Measurements from ENCODE around the gene CFAP99. TPM values are rescaled to one million over a fixed set of nuclear protein-coding genes. Genes with fewer than 3 reads are reported as not detected.
A peak's percentile ranks its signal among the peaks of the same experiment; 100 is the strongest.

The CFAP99 gene
- total RNA-seq, 2 donors from 2014 or later: not detected

- 69 to 71% methylated on average over 16 to 17 of the region's 17 CpGs for WGBS, 2 experiments (ENCODE audit: insufficient coverage in 1 of 2, insufficient read length in 1 of 2)
- Mint-ChIP-seq H3K9me3 (no peaks in the 10 kb centered on the region), H3K27ac (no peak overlapping the region), H3K4me3 (peak overlapping the region; percentile 47), H3K27me3 (ENCODE audit: insufficient read depth) (peaks cover 72% of the 10 kb centered on the region), H3K4me1 (peaks cover 31% of the 10 kb centered on the region), H3K36me3 (ENCODE audit: low read depth) (no peaks in the 10 kb centered on the region)
- TF ChIP-seq CTCF (conservative IDR thresholded peaks at IDR 0.05): no peak
- no peaks in the 10 kb centered on the region for H3K36me3 ChIP-seq (ENCODE audit: control insufficient read depth, insufficient read depth, low read length)
- peak; percentile 47 for DNase-seq
- H3K9me3 ChIP-seq (ENCODE audit: control insufficient read depth, low read length): no peaks in the 10 kb centered on the region
- H3K27me3 ChIP-seq (ENCODE audit: control insufficient read depth, insufficient read depth, low read length, poor library complexity, severe bottlenecking): peaks cover 66% of the 10 kb centered on the region
- H3K9ac ChIP-seq (ENCODE audit: extremely low read depth, low read length, poor library complexity, severe bottlenecking): no peak overlapping the region
- H3K4me3 ChIP-seq (ENCODE audit: low read length): peak overlapping the region; percentile 69
- H3K4me1 ChIP-seq (ENCODE audit: control insufficient read depth, insufficient read depth, low read length): peaks cover 5% of the 10 kb centered on the region
- no peak overlapping the region for H3K27ac ChIP-seq (ENCODE audit: low read depth, low read length)
Observed at GRCh38 chr4:2415881-2416563, 2.7 kb upstream of the CFAP99 start.

- Histone ChIP-seq H3K9me3 (ENCODE audit: control insufficient read depth, low read length) (no peaks in the 10 kb centered on the region), H3K36me3 (ENCODE audit: control insufficient read depth, insufficient read depth, low read length) (no peaks in the 10 kb centered on the region), H3K27ac (ENCODE audit: low read depth, low read length) (no peak overlapping the region), H3K9ac (ENCODE audit: extremely low read depth, low read length, poor library complexity, severe bottlenecking) (no peak overlapping the region), H3K27me3 (ENCODE audit: control insufficient read depth, insufficient read depth, low read length, poor library complexity, severe bottlenecking) (peaks cover 73% of the 10 kb centered on the region), H3K4me1 (ENCODE audit: control insufficient read depth, insufficient read depth, low read length) (peaks cover 5% of the 10 kb centered on the region), H3K4me3 (ENCODE audit: low read length) (peak overlapping the region; percentile 69)
- peaks cover 31% of the 10 kb centered on the region for H3K4me1 Mint-ChIP-seq
- H3K36me3 Mint-ChIP-seq (ENCODE audit: low read depth): no peaks in the 10 kb centered on the region
- H3K9me3 Mint-ChIP-seq: no peaks in the 10 kb centered on the region
- 3% methylated on average over 30 to 55 of the region's 55 CpGs for WGBS, 2 experiments (ENCODE audit: insufficient coverage in 1 of 2, insufficient read length in 1 of 2)
- no peak overlapping the region for H3K27ac Mint-ChIP-seq
- TF ChIP-seq CTCF (conservative IDR thresholded peaks at IDR 0.05): peak; percentile 44
- DNase-seq: peak; percentile 90
- H3K27me3 Mint-ChIP-seq (ENCODE audit: insufficient read depth): peaks cover 78% of the 10 kb centered on the region
- peak overlapping the region; percentile 47 for H3K4me3 Mint-ChIP-seq
Observed at GRCh38 chr4:2416564-2417225, 2.1 kb upstream of the CFAP99 start.

- Mint-ChIP-seq H3K27me3 (ENCODE audit: insufficient read depth) (peaks cover 84% of the 10 kb centered on the region), H3K4me1 (peaks cover 30% of the 10 kb centered on the region), H3K4me3 (peak overlapping the region; percentile 54), H3K27ac (no peak overlapping the region), H3K36me3 (ENCODE audit: low read depth) (no peaks in the 10 kb centered on the region), H3K9me3 (no peaks in the 10 kb centered on the region)
- Histone ChIP-seq H3K36me3 (ENCODE audit: control insufficient read depth, insufficient read depth, low read length) (no peaks in the 10 kb centered on the region), H3K27me3 (ENCODE audit: control insufficient read depth, insufficient read depth, low read length, poor library complexity, severe bottlenecking) (peaks cover 79% of the 10 kb centered on the region), H3K4me1 (ENCODE audit: control insufficient read depth, insufficient read depth, low read length) (peaks cover 5% of the 10 kb centered on the region), H3K9ac (ENCODE audit: extremely low read depth, low read length, poor library complexity, severe bottlenecking) (no peak overlapping the region), H3K27ac (ENCODE audit: low read depth, low read length) (no peak overlapping the region), H3K9me3 (ENCODE audit: control insufficient read depth, low read length) (no peaks in the 10 kb centered on the region), H3K4me3 (ENCODE audit: low read length) (peak overlapping the region; percentile 69)
- peak; percentile 75 for DNase-seq
- TF ChIP-seq CTCF (conservative IDR thresholded peaks at IDR 0.05): no peak
- 1 to 6% methylated on average over 8 to 61 of the region's 61 CpGs for WGBS, 2 experiments (ENCODE audit: insufficient coverage in 1 of 2, insufficient read length in 1 of 2)
Observed at GRCh38 chr4:2417226-2417764, 1.5 kb upstream of the CFAP99 start.
